GM21528 (cell line): Measurements from ENCODE around the gene CPPED1.

Experiments
- ATAC-seq: cut with Tn5 transposase; IDR thresholded peaks from one replicate; pipeline ENCODE4 v1.9.1; 2021; ENCODE audit warnings: mild to moderate bottlenecking, moderate library complexity; ENCODE audit not compliant: unreplicated experiment, low FRiP score

CPPED1 gene

GRCh38 chr16:12655537-12655936 is 148.2 kb downstream of the CPPED1 start:
- no peak for ATAC-seq

- ATAC-seq = no peak
Measured at GRCh38 chr16:12653820-12654392, 149.8 kb downstream of the CPPED1 start.

DNA sequence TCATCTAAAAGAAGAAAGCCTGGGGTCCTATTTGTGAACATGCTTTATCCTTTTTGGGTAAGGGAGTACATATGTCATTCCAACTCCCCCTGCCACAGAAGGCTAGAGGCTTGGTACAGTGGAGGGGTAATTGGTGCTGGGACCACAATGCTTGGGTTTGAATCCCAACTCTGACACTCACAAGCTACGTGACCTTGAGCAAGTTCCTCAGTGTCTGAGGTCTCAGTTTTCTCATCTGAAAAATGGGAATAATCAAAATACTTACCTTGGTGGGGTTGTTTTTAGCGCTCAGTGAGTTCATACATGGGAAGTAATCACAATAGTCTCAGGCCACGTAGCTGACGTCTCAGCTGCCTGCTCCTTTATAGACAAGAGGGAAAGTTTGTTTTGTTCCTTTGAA is 150.8 kb downstream of the CPPED1 start:
- no peak for ATAC-seq

GRCh38 chr16:12651765-12652512 is 151.7 kb downstream of the CPPED1 start:
- ATAC-seq = no peak

- ATAC-seq = no peak
Measured at GRCh38 chr16:12649356-12649755, 154.3 kb downstream of the CPPED1 start.

DNA sequence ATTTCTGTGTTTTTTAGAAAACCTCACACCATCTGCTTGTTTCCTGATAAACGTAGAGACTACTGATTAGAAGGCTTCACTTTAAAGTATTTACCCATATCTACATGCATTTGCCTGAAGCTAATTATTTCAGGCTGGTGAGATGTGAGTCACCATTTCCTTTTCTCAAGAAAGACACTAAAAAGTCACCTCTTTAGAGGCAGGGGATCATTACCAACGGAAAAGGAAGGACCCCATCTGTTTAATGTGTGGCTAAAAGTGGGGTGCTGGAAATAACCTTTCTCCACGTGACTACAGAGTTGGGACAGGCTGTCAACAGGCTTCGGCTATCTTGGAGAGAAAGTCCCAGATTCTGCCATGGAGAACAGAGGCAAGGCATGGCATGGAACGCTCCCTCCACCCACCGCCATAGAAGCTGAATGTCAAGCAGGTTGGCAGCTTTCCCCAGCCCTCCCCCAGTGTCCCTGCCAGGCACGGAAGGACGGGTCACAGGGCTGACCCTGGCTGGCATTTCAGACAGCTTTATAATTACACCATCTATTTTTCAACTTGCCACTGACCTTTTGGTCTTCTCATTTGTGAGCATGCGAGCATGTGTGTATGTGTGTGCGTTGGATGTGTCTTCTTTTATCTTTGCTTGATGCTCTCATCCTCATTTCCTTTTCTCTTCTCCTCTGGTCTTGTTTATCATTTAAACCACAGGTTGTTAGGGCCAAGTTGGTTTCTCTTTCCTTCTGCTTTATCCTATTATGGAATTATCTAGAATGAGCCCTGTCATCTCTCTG is 157.0 kb downstream of the CPPED1 start:
- no peak for ATAC-seq

GRCh38 chr16:12646098-12646489 is 157.6 kb downstream of the CPPED1 start:
- no peak for ATAC-seq

GRCh38 chr16:12643034-12643455 is 160.6 kb downstream of the CPPED1 start:
- no peak for ATAC-seq

- ATAC-seq = no peak
Measured at GRCh38 chr16:12639044-12639443, 164.6 kb downstream of the CPPED1 start.

DNA sequence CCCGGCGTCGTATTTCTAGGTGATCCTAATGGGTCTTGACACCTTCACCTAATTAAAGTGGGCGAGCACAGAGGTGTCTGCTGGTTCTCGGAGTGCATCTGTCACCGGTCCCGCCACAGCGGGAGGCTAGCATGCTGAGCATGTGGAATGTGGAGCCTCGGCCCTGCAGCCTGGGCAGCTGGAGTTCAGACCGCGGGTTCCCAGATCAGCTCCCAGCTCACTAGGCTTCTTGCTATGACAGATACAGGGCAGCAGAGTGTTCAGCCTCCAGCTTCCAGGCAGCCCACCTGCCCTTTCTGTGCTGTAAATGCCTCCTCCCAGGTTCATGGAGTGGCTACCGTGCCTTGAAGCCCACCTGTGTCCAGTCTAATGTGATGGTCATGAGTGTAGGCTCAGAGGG is 166.7 kb downstream of the CPPED1 start:
- ATAC-seq = no peak

DNA sequence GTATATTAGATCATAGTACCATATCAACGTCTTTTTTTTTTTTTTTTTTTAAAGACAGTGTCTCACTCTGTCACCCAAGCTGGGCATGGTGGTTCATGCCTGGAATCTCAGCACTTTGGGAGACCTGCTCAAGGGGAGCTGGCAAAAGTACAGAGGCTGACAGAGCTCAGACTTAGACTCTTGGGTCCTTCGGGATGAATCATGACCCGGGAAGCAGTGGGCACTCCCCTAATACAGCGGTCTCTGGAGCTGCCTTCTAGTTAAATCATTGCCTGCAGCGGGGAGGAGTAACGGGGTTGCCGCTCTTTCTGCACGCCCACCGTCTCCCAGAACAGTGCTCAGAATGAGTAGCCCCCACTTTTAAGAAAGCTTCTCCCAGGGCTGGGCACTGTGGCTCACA is 174.4 kb downstream of the CPPED1 start:
- ATAC-seq = no peak

DNA sequence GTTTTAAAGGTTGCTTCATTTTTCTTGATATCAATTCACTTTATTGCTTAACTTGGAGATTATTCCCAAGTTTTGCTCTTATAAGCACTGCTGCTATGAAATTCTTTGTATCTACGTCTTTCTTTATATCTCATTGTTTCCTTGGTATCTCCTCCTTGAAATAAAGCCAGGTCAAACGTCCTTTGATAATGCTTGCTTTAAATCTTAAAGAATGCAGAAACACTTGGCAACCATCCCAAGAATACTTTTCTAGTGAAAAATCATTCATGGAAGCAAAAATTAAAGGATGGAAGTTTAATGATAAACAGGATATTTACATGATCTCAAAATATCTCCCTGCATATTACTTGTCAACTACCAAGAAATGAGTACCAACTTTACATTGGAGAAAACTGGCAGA is 175.2 kb downstream of the CPPED1 start:
- ATAC-seq = no peak

GRCh38 chr16:12627394-12627793 is 176.3 kb downstream of the CPPED1 start:
- no peak for ATAC-seq

DNA sequence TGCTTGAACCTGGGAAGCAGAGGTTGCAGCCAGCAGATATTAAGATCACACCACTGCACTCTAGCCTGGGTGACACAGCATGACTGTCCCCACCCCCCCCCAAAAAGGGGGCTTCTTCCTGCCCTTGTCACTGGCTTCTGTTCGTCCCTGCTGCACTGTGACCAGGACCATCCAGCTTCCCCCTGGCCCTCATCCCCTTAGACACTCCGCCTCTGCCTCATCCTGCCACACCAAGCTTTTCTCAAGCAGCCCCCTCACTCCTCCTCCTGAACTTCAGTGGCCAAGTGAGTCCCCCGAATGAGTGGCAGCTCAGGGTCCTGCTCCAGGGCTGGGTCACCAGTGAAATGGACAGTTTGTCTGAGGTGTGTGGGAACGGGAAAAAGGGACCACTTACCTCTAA is 177.3 kb downstream of the CPPED1 start:
- ATAC-seq = no peak

DNA sequence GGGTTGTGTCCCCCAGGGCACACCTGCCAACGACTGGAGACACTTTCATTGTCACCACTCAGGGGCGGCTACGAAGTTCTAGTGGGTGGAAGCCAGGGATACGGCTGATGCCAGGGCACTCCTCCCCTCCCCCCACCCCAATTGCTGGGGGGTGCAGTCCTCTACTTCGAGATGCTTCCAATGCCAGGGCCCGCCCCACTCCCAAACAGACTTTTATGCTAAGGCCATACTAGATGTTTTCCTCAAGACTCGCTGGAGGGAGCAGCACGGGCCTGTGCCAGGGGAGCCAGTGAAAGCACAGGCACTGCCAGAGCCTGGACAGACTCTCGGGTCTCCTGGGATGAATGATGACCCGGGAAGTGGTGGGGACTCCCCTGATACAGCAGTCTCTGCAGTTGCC is 178.0 kb downstream of the CPPED1 start:
- no peak for ATAC-seq

DNA sequence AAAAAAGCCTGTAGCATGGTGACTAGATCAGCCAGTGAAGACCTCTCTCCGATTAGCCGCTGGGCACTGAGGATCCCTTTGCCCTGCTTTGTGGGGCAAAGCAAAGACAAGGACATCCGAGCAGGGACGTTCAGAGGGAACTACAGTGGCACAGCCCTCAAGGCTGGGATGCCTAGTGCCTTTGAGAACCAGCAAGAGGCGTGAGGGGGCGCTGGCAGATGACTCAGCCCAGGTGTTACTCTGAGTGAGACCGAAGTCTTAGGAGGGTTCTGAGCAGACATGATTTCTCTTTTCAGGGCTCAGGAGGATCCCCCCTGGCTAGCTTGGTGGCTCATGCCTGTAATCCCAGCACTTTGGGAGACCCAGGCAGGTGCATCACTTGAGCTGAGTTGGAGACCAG is 178.6 kb downstream of the CPPED1 start:
- no peak for ATAC-seq

- ATAC-seq = no peak
Measured at GRCh38 chr16:12620150-12620549, 183.5 kb downstream of the CPPED1 start.

- ATAC-seq = no peak
Measured at GRCh38 chr16:12618515-12618914, 185.2 kb downstream of the CPPED1 start.

DNA sequence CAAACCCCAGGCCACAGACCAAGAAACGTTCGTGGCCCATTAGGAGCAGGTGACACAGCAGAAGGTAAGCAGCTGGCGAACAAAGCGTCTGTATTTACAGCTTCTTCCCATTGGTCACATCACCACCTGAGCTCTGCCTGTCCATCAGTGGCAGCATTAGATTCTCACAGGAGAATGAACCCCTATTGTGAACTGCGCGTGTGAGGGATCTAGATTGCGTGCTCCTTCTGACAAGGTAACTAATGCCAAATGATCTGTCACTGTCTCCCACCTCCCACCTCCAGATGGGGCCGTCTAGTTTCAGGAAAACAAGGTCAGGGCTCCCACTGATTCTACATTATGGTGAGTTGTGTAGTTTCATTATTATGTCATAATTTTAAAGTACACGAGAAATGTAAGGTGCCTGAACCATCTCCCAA is 186.3 kb downstream of the CPPED1 start:
- ATAC-seq = no peak

GRCh38 chr16:12614662-12615278 is 188.9 kb downstream of the CPPED1 start:
- no peak for ATAC-seq

DNA sequence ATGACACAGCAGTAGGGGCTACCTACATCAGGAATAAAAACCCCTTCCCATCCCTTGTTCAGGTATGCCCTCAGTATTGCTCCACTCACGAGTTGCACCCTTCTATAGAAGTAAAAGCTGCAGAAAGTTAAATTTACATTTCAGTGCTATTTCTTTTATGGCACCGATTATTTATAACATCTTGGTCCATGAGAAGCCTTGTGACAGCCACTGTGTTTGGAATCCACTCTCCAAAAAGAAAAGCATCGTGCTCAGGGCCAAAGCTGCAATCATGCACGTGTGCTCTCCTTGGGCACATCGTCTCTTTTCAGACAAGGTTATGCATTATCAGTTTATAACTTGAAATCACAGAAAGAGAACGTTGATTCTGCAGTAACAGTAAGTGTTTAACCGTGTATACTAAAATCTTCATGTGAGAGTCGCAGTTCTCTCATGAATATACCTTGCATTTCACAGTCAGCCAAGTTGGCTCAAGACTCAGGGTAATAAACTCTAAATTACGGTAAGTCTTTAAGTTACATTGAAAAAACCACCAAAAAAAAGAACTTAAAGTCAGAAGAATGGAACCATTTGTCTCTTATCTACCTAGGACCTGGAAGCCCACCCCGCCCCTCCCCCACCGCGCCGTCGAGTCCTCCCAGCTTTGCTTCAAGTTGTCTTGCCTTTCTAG is 189.6 kb downstream of the CPPED1 start:
- no peak for ATAC-seq
